Lung (tissue), 12 donors: Measurements from ENCODE around the gene NOP9. TPM values are rescaled to one million over a fixed set of nuclear protein-coding genes. Genes with fewer than 3 reads are reported as not detected.

Experiments used
- ATAC-seq: fragments of 200-7000 bp; cut with Tn5 transposase; one replicate; pipeline ENCODE4 v1.9.1; 2020; ENCODE audit warnings: moderate number of reproducible peaks; ENCODE audit not compliant: insufficient read depth, low FRiP score
- DNase-seq, 3 donors: peaks; one replicate each; pipeline ENCODE4 v3.0.0-alpha.2; 2013 to 2017
- H3K27ac ChIP-seq, 2 donors: one replicate each; pipeline ENCODE4 v1.5.1; 2013; ENCODE audit warnings: mild to moderate bottlenecking in 2 of 2, moderate library complexity in 2 of 2, control low read depth in 1 of 2, inconsistent platforms in 1 of 2, low read depth in 1 of 2, low read length in 1 of 2
- H3K27me3 ChIP-seq, 3 donors: one replicate each; pipeline ENCODE4 v1.5.1; 2013; ENCODE audit warnings: low read length in 2 of 3; ENCODE audit not compliant: control insufficient read depth in 3 of 3, insufficient read depth in 3 of 3
- H3K36me3 ChIP-seq, 4 donors: one replicate each; pipeline ENCODE4 v1.5.1; 2013; ENCODE audit warnings: low read length in 4 of 4, mild to moderate bottlenecking in 1 of 4, moderate library complexity in 1 of 4; ENCODE audit not compliant: control insufficient read depth in 4 of 4, insufficient read depth in 4 of 4
- H3K4me1 ChIP-seq, 5 donors: one replicate each; pipeline ENCODE4 v1.5.1; 2013; ENCODE audit warnings: low read length in 5 of 5, mild to moderate bottlenecking in 2 of 5, moderate library complexity in 1 of 5; ENCODE audit not compliant: control insufficient read depth in 5 of 5, insufficient read depth in 5 of 5
- H3K4me3 ChIP-seq: one replicate; pipeline ENCODE4 v1.5.1; 2013; ENCODE audit warnings: mild to moderate bottlenecking, control low read depth, moderate library complexity
- H3K9ac ChIP-seq, 2 donors: one replicate each; pipeline ENCODE4 v1.5.1; 2013; ENCODE audit warnings: low read length in 2 of 2, control low read depth in 1 of 2; ENCODE audit not compliant: insufficient read depth in 1 of 2
- H3K9me3 ChIP-seq, 4 donors: one replicate each; pipeline ENCODE4 v1.5.1; 2013; ENCODE audit warnings: low read length in 3 of 4, mild to moderate bottlenecking in 1 of 4, moderate library complexity in 1 of 4; ENCODE audit not compliant: control insufficient read depth in 4 of 4, insufficient read depth in 3 of 4
- CTCF ChIP-seq: IDR thresholded peaks from 2 replicates; pipeline ENCODE4 v1.5.1; 2012; ENCODE audit warnings: mild to moderate bottlenecking; ENCODE audit errors: control extremely low read depth, extremely low read depth
- WGBS, 2 donors: extraction: QIAGEN DNeasy Blood & Tissue Kit; methylation state at CpG; one replicate each; pipeline ENCODE4 v1.1.7; 2013; 5-methylcytosine and 5-hydroxymethylcytosine counted together
- polyA plus RNA-seq, 2 donors: library from polyadenylated mRNA; stranded (reverse); fragments of 200-250 nt; gene quantifications; one replicate each; pipeline ENCODE4 v1.2.1, GENCODE V29; 2013
- total RNA-seq, 2 donors: library from RNA; depleted of rRNA in 1 of 2; stranded (reverse); fragments of >200 nt in 1 of 2; gene quantifications; one replicate each; pipeline ENCODE4 v1.2.1, GENCODE V29; 2014 to 2021
- donor health status: control.
- donor health status: control.
- donor health status: Bipolar disorder and iron deficiency.
- donor health status: healthy.
- donor health status: DM: yes; HTN: yes; CAD: no.

NOP9 gene
- total and polyA plus RNA-seq, 4 donors = 12.1 to 25.9 (median 13.8) TPM

GRCh38 chr14:24255438-24255837 lies 44.2 kb upstream of the NOP9 start:
- no peak overlapping the region for H3K4me3 ChIP-seq
- no peaks in the 10 kb centered on the region for H3K27me3 ChIP-seq
- no peak for TF ChIP-seq CTCF
- no peak overlapping the region for H3K9ac ChIP-seq
- H3K27ac ChIP-seq = no peak overlapping the region
- peaks cover 0 to 18% (median 0%) of the 10 kb centered on the region in 4 donors for H3K36me3 ChIP-seq
- DNase-seq (no peak), ATAC-seq (no peak)
- no peaks in the 10 kb centered on the region for H3K9me3 ChIP-seq
- WGBS, 2 donors = 91 to 97% methylated on average over 8 of the region's 8 CpGs
- H3K4me1 ChIP-seq = peaks cover 0 to 11% (median 7%) of the 10 kb centered on the region in 5 donors

- 92 to 94% methylated on average over 12 of the region's 12 CpGs for WGBS, 2 donors
- Histone ChIP-seq H3K27ac (no peak overlapping the region), H3K4me3 (no peak overlapping the region), H3K36me3 (peaks cover 0 to 18% (median 0%) of the 10 kb centered on the region in 4 donors), H3K4me1 (peaks cover 0 to 11% (median 7%) of the 10 kb centered on the region in 5 donors), H3K27me3 (no peaks in the 10 kb centered on the region), H3K9me3 (no peaks in the 10 kb centered on the region), H3K9ac (no peak overlapping the region)
- TF ChIP-seq CTCF = no peak
- ATAC-seq (no peak), DNase-seq (no peak)
Measured at GRCh38 chr14:24255931-24256711, 43.5 kb upstream of the NOP9 start.

DNA sequence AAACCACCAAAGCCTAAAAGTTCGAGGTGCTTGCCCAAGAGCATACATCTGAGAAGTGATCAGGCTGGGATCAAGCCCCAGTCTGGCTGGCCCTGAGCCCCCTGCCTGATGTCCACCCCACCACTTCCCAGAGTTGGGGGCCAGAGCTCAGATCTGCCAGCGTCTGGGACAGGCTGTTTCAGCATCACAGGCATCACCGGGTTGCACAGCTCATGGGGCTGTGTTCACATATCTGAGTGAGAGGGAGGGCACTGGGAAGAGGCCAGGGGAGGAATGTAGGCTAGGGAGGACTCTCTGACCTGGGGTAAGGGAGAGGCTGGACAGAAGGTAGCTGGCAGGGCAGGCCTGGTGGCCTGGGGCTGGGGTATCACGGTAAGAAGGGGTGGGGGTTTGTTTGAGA lies 42.7 kb upstream of the NOP9 start:
- WGBS, 2 donors = 73 to 79% methylated on average over 4 of the region's 4 CpGs
- no peaks in the 10 kb centered on the region for H3K27me3 ChIP-seq
- H3K9ac ChIP-seq = no peak overlapping the region
- peaks cover 0 to 18% (median 0%) of the 10 kb centered on the region in 4 donors for H3K36me3 ChIP-seq
- H3K9me3 ChIP-seq = no peaks in the 10 kb centered on the region
- H3K4me3 ChIP-seq = no peak overlapping the region
- no peak overlapping the region for H3K27ac ChIP-seq
- DNase-seq = no peak
- peaks cover 0 to 11% (median 7%) of the 10 kb centered on the region in 5 donors for H3K4me1 ChIP-seq
- no peak for ATAC-seq
- no peak for TF ChIP-seq CTCF
